Tibial nerve (tissue), 4 donors: ENCODE data around the gene GSTP1. TPM values are rescaled to one million over a fixed set of nuclear protein-coding genes. Genes with fewer than 3 reads are reported as not detected.

ENCODE experiments used
- DNase-seq, 2 donors: peaks; one replicate each; pipeline ENCODE4 v3.0.0-alpha.2; 2019; ENCODE audit warnings: low spot score in 2 of 2
- H3K27ac ChIP-seq, 4 donors: fragments of 200-600 bp; sonication (generic) in 3 of 4; one replicate each; pipeline ENCODE4 v1.5.1; 2017 to 2019; ENCODE audit warnings: mild to moderate bottlenecking in 1 of 4
- H3K27me3 ChIP-seq, 2 donors: fragments of 200-600 bp; sonication (generic) in 1 of 2; one replicate each; pipeline versions ENCODE4 v1.5.1 to v1.6.0; 2017 to 2019
- H3K36me3 ChIP-seq, 3 donors: fragments of 200-600 bp; sonication (generic); one replicate each; pipeline ENCODE4 v1.5.1; 2018 to 2019
- H3K4me1 ChIP-seq, 4 donors: fragments of 200-600 bp; sonication (generic) in 3 of 4; one replicate each; pipeline ENCODE4 v1.5.1; 2017 to 2019
- H3K4me3 ChIP-seq, 4 donors: fragments of 200-600 bp; sonication (generic) in 3 of 4; one replicate each; pipeline ENCODE4 v1.5.1; 2017 to 2019; ENCODE audit warnings: mild to moderate bottlenecking in 1 of 4, moderate library complexity in 1 of 4
- H3K9me3 ChIP-seq, 4 donors: fragments of 200-600 bp; sonication (generic) in 3 of 4; one replicate each; pipeline ENCODE4 v1.5.1; 2017 to 2019
- EP300 ChIP-seq, 2 donors: sonication (generic); formaldehyde crosslinking; IDR thresholded peaks; one replicate each; pipeline ENCODE4 v1.6.1; 2017; ENCODE audit warnings: antibody characterized with exemption in 2 of 2, mild to moderate bottlenecking in 1 of 2
- POLR2A ChIP-seq, 2 donors: fragments of 450-650 bp; IDR thresholded peaks; one replicate each; pipeline ENCODE4 v1.6.1; 2017; ENCODE audit warnings: antibody characterized with exemption in 2 of 2, mild to moderate bottlenecking in 2 of 2, moderate library complexity in 2 of 2
- WGBS, 2 donors: methylation state at CpG; one replicate each; pipeline ENCODE4 v1.1.5; 2018; 5-methylcytosine and 5-hydroxymethylcytosine counted together
- total RNA-seq, 4 donors: library from RNA; depleted of rRNA; stranded (reverse); fragments of >200 nt; gene quantifications; one replicate each; pipeline ENCODE4 v1.1.0, GENCODE V29; 2016
- TF ChIP-seq, protein P1 (sequence below), 5 experiments: fragments of 200-600 bp in 3 of 5; fragments of 450-650 bp in 2 of 5; sonication (generic) in 3 of 5; IDR thresholded peaks; one replicate each; pipeline ENCODE4 v1.5.1; 2016 to 2019; ENCODE audit warnings: antibody characterized with exemption in 5 of 5, mild to moderate bottlenecking in 3 of 5, moderate library complexity in 2 of 5

Gene GSTP1
- total RNA-seq, 4 donors from 2014 or later = 631 to 1,055 (median 774) TPM

DNA sequence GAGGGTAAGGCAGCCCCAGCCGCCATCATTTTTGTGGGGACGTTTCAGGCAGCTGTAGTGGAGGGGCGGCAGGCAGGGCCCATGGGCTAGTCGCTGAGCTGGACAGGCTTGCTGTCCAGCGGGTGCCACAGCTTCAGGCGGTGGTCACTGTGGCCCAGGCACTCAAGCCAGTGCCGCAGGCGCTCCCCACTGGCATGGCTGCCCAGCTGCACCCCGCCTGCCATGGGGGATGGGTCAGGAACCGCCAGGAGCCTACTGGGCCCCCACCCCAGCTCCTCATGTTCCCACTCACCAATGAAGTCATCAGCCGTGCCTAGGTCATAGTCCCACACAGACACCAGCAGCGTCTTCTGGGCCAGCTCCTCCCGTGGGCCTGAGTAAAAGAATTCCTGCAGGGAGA is 29.1 kb downstream of the GSTP1 start:
- peaks cover 0 to 51% (median 9%) of the 10 kb centered on the region in 3 donors for H3K36me3 ChIP-seq
- peaks cover 0 to 13% of the 10 kb centered on the region in 2 donors for H3K27me3 ChIP-seq
- no peak for TF ChIP-seq POLR2A (IDR thresholded peaks at IDR 0.05)
- TF ChIP-seq EP300 (IDR thresholded peaks at IDR 0.05) = no peak
- TF ChIP-seq, protein P1, sequence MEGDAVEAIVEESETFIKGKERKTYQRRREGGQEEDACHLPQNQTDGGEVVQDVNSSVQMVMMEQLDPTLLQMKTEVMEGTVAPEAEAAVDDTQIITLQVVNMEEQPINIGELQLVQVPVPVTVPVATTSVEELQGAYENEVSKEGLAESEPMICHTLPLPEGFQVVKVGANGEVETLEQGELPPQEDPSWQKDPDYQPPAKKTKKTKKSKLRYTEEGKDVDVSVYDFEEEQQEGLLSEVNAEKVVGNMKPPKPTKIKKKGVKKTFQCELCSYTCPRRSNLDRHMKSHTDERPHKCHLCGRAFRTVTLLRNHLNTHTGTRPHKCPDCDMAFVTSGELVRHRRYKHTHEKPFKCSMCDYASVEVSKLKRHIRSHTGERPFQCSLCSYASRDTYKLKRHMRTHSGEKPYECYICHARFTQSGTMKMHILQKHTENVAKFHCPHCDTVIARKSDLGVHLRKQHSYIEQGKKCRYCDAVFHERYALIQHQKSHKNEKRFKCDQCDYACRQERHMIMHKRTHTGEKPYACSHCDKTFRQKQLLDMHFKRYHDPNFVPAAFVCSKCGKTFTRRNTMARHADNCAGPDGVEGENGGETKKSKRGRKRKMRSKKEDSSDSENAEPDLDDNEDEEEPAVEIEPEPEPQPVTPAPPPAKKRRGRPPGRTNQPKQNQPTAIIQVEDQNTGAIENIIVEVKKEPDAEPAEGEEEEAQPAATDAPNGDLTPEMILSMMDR (IDR thresholded peaks at IDR 0.05) = no peak

DNA sequence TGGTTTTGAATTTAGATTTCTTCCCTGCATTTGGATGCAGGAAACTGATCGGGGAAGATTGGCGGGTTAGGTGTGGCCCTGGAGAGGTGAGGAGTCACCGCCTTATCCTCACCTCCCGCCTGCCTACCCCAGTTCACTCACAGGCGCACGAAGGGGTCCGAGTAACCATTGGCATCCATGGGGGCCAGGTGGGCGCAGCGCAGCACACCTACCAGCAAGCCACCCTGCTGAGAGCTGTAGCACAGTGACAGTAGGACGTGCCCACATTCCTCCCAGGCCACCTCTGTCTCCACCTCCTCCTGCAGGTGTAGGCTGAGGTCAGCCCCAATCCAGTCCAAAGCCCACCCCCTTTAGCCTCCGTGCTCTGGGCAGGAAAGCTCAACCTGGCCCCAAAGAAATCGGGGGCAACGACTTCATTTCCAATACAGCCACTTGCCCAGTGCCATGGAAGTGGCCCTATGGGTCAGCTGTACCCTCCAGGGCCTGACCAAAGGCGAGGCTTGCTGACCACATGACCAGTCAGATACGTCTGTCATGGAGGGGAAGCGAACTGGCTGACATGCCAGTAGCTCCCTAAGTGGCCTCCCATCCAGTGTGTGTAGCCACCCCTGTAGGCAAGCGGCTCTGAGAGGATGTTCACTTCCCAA is 29.8 kb downstream of the GSTP1 start:
- H3K9me3 ChIP-seq = no peaks in the 10 kb centered on the region
- H3K36me3 ChIP-seq = peaks cover 0 to 50% (median 9%) of the 10 kb centered on the region in 3 donors
- TF ChIP-seq, protein P1 (IDR thresholded peaks at IDR 0.05) = no peak
- TF ChIP-seq POLR2A (IDR thresholded peaks at IDR 0.05) (no peak), EP300 (IDR thresholded peaks at IDR 0.05) (no peak)
- peaks cover 0 to 13% of the 10 kb centered on the region in 2 donors for H3K27me3 ChIP-seq
- no peak for DNase-seq
- 81 to 83% methylated on average over 16 to 17 of the region's 17 CpGs for WGBS, 2 donors
- H3K27ac ChIP-seq = peak overlapping the region in 2 of 4 donors; percentile 62 to 81
- peak overlapping the region in 2 of 4 donors; percentile 38 to 49 for H3K4me3 ChIP-seq
- peaks cover 0 to 24% (median 7%) of the 10 kb centered on the region in 4 donors for H3K4me1 ChIP-seq

More for the DNA sequence above, 29.1 kb downstream of the GSTP1 start:
- 71 to 93% methylated on average over 8 to 9 of the region's 13 CpGs for WGBS, 2 donors
- Histone ChIP-seq H3K9me3 (no peaks in the 10 kb centered on the region), H3K4me1 (peaks cover 0 to 31% (median 10%) of the 10 kb centered on the region in 4 donors), H3K4me3 (no peak overlapping the region), H3K27ac (no peak overlapping the region)
- DNase-seq = no peak

DNA sequence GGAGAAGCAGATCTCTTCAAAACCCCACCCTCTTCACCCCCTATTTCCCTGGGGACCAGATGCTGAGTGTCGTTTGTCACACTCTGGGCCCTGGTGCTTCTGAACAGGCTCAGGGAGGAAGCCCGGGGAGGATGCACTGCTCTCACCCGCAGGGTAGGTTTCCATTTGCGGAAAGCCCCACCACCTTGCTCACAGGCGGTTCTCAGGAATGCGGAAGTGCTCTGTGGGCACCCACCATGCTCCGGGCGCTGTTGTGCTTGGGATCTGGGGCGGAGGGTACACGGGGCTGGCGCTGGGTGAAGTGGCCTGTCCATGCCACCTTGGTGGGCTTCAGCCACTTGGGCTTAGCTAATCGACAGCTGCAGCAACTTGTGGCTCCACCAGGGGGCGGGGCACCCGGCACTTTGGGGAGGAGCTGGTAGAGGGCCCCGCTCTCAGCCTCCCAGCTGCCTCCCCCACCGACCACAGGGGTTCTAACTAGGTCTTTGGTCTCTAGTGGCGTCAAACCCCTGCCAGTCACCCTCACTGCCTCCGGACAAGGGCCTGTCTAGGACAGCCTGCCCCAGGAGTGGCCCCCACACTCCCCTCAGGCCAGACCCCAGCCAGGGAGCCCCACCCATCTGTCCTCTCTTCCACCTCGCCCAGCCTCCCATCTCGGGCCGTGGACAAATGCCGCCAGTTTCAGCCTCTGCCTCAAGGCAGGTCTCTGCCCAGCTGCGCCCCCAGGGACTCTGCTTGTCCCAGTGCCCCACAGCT is 30.5 kb downstream of the GSTP1 start:
- TF ChIP-seq EP300 (IDR thresholded peaks at IDR 0.05) (no peak), POLR2A (IDR thresholded peaks at IDR 0.05) (no peak)
- TF ChIP-seq, protein P1 (IDR thresholded peaks at IDR 0.05) = peak; percentile 55 to 67 (median 62)
- no peak for DNase-seq
- peaks cover 0 to 20% (median 7%) of the 10 kb centered on the region in 4 donors for H3K4me1 ChIP-seq
- 22 to 28% methylated on average over 18 to 23 of the region's 23 CpGs for WGBS, 2 donors
- peak overlapping the region; percentile 19 to 49 (median 32) for H3K4me3 ChIP-seq
- no peaks in the 10 kb centered on the region for H3K9me3 ChIP-seq
- H3K27ac ChIP-seq = peak overlapping the region in 3 of 4 donors; percentile 32 to 81 (median 62)
- peaks cover 0 to 13% of the 10 kb centered on the region in 2 donors for H3K27me3 ChIP-seq
- H3K36me3 ChIP-seq = peaks cover 0 to 43% (median 9%) of the 10 kb centered on the region in 3 donors

DNA sequence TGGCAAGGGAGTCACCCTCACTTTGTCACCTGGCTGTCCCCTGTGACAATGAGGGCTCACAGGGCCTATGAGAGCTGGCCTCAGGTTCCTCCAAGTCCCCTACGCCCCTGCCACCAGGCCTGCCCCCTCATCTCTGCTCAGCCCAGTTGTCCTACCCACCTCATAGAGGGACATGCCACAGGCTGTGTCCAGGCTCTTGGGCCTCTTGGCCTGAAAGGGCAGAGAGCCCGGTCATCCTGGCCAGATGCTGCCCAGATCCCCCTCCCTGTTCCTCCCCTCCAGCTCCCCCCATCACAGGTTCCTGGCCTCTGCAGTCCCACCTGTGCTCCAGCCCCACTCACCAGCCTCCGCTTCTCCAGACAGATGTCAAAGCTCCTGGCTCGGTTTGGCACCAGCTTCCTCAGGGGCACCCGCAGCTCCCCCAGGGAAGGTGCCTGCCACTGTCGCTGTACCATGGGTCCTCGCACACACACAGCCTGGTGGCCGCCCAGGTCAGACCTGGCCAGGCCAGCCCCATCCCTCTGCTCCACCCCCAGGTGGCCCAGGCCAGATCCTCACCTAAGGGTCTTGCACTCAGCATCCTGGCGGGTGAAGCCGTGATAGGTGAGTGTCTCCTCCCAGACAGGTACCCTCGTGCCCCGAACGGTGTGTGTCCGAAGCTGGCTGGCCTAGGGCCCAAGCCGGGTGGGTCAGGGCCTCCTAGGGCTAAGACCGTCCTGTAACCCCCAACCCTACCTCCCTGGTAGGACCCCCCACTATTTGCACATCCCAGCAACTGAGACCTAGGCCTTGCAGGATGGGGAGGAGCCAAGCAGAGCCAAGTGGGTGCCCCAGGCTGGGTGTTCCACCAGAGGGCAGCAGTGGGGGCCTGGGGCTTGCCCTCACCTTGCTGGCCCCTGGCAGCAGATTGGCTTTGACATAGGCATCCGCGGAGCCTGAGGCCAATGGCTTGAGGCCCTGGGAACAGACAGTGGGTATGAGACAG is 31.4 kb downstream of the GSTP1 start:
- peak overlapping the region in 1 of 4 donors; percentile 81 for H3K27ac ChIP-seq
- H3K4me3 ChIP-seq = no peak overlapping the region
- no peaks in the 10 kb centered on the region for H3K9me3 ChIP-seq
- WGBS, 2 donors = 77 to 79% methylated on average over 12 to 13 of the region's 18 CpGs
- peaks cover 0 to 20% (median 7%) of the 10 kb centered on the region in 4 donors for H3K4me1 ChIP-seq
- H3K27me3 ChIP-seq = peaks cover 0 to 13% of the 10 kb centered on the region in 2 donors
- peaks cover 0 to 36% (median 9%) of the 10 kb centered on the region in 3 donors for H3K36me3 ChIP-seq
- TF ChIP-seq, protein P1 (IDR thresholded peaks at IDR 0.05) = peak in 1 of 5 experiments; percentile 20
- TF ChIP-seq EP300 (IDR thresholded peaks at IDR 0.05) = no peak
- TF ChIP-seq POLR2A (IDR thresholded peaks at IDR 0.05) = no peak
- DNase-seq = no peak
